ENCODE data around the gene CELSR1.

The CELSR1 gene

DNA sequence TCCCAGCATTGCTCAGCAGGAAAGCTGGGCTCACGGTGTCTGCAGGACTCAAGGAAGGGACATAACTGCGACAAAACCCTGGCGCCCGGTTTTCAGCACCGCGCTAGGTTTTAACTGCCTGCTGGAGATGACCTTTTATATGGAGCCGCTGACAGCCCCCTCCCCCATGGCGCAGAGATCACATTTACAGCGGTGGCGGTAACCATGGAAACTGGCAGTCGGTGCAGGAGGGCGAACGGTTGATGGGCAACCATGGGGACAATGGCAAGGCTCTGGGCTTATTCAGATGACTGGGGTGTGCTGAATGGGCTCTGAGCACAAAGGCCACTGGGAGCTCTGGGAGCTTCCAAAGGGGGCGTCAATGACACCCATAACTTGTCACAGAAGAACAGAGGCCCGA, 37.2 kb downstream of the CELSR1 start:
- no peaks in the 10 kb centered on the region for H3K36me3 ChIP-seq (ENCODE audit: control insufficient read depth, insufficient read depth, low read length)
- no peak overlapping the region for H3K4me3 ChIP-seq (ENCODE audit: insufficient read depth, low read depth, low read length)
- H3K9me3 ChIP-seq (ENCODE audit: control insufficient read depth, low read length): no peaks in the 10 kb centered on the region
- H3K27me3 ChIP-seq (ENCODE audit: control insufficient read depth, insufficient read depth, low read length, poor library complexity, severe bottlenecking): no peaks in the 10 kb centered on the region
- WGBS, 2 experiments: 0 to 1% methylated on average over 15 of the region's 15 CpGs
- peaks cover 28% of the 10 kb centered on the region for H3K4me1 ChIP-seq (ENCODE audit: control insufficient read depth, insufficient read depth, low read length)
- H3K27ac ChIP-seq (ENCODE audit: insufficient read depth, low read depth, low read length, poor library complexity, severe bottlenecking): peak overlapping the region; percentile 78

DNA sequence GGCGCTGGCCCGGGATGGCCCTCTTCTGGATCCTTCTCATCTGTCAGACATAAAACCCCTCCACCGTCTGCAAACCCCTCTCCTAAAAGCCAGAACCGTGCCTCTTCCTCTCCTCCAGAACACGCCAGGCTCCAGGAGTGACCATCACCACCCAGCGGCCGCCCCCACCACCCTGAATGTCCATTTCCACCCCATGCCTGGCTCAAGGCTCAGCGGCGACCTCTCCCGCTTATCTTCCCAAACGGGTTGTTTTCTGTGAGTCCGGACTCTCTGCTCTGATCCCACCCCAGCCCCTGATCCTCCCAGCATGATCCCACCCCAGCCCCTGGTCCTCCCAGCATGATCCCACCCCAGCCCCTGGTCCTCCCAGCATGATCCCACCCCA, 37.6 kb downstream of the CELSR1 start:
- Histone ChIP-seq H3K4me3 (ENCODE audit: insufficient read depth, low read depth, low read length) (no peak overlapping the region), H3K36me3 (ENCODE audit: control insufficient read depth, insufficient read depth, low read length) (no peaks in the 10 kb centered on the region), H3K27ac (ENCODE audit: insufficient read depth, low read depth, low read length, poor library complexity, severe bottlenecking) (peak overlapping the region; percentile 78), H3K27me3 (ENCODE audit: control insufficient read depth, insufficient read depth, low read length, poor library complexity, severe bottlenecking) (no peaks in the 10 kb centered on the region), H3K4me1 (ENCODE audit: control insufficient read depth, insufficient read depth, low read length) (peaks cover 28% of the 10 kb centered on the region), H3K9me3 (ENCODE audit: control insufficient read depth, low read length) (no peaks in the 10 kb centered on the region)
- 30 to 39% methylated on average over 12 of the region's 12 CpGs for WGBS, 2 experiments

DNA sequence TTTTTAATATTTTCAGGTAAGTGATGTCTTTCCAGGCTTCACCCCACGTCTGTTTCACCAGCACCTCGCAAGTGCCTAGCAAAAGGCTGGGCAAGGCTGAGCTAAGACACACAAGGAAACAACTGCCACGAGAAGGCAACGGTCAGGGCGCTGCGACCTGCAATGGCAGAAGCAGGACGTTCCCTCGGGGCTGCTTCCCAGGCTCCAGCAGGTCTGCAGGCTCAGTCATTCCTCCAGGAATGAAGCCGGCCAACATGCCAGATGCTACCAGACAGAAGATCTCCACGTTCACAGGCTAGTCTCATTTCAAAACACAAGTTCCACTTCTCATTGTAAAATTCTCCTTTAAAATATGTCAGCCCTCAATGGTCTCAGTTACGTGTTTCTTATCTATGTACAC, 45.5 kb downstream of the CELSR1 start:
- H3K9me3 ChIP-seq (ENCODE audit: control insufficient read depth, low read length): no peaks in the 10 kb centered on the region
- H3K36me3 ChIP-seq (ENCODE audit: control insufficient read depth, insufficient read depth, low read length): no peaks in the 10 kb centered on the region
- H3K4me3 ChIP-seq (ENCODE audit: insufficient read depth, low read depth, low read length): no peak overlapping the region
- H3K27ac ChIP-seq (ENCODE audit: insufficient read depth, low read depth, low read length, poor library complexity, severe bottlenecking): no peak overlapping the region
- 93 to 94% methylated on average over 11 of the region's 11 CpGs for WGBS, 2 experiments
- H3K27me3 ChIP-seq (ENCODE audit: control insufficient read depth, insufficient read depth, low read length, poor library complexity, severe bottlenecking): no peaks in the 10 kb centered on the region
- peaks cover 12% of the 10 kb centered on the region for H3K4me1 ChIP-seq (ENCODE audit: control insufficient read depth, insufficient read depth, low read length)

DNA sequence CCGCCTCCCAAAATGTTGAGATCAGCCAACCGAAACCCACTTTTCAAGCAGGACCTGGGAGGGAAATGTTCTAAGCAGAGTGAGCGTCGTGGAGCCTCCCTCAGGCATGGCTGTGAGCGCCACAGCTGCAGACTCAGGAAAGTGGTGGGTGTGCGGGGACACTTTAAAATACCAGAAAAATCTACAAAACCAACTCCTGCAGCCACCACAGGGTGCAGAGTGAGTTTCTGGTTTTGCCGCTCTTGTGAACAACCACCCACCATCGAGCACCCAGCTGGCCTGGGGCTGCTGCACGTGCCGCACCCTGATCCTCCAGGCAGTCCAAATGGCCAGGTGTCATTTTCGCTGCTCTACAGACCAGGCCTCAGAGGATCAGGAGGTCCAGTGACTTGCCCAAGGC, 46.9 kb downstream of the CELSR1 start:
- Histone ChIP-seq H3K4me1 (ENCODE audit: control insufficient read depth, insufficient read depth, low read length) (peaks cover 13% of the 10 kb centered on the region), H3K9me3 (ENCODE audit: control insufficient read depth, low read length) (no peaks in the 10 kb centered on the region), H3K27ac (ENCODE audit: insufficient read depth, low read depth, low read length, poor library complexity, severe bottlenecking) (no peak overlapping the region), H3K36me3 (ENCODE audit: control insufficient read depth, insufficient read depth, low read length) (no peaks in the 10 kb centered on the region), H3K4me3 (ENCODE audit: insufficient read depth, low read depth, low read length) (no peak overlapping the region), H3K27me3 (ENCODE audit: control insufficient read depth, insufficient read depth, low read length, poor library complexity, severe bottlenecking) (no peaks in the 10 kb centered on the region)
- 89 to 92% methylated on average over 11 of the region's 11 CpGs for WGBS, 2 experiments

DNA sequence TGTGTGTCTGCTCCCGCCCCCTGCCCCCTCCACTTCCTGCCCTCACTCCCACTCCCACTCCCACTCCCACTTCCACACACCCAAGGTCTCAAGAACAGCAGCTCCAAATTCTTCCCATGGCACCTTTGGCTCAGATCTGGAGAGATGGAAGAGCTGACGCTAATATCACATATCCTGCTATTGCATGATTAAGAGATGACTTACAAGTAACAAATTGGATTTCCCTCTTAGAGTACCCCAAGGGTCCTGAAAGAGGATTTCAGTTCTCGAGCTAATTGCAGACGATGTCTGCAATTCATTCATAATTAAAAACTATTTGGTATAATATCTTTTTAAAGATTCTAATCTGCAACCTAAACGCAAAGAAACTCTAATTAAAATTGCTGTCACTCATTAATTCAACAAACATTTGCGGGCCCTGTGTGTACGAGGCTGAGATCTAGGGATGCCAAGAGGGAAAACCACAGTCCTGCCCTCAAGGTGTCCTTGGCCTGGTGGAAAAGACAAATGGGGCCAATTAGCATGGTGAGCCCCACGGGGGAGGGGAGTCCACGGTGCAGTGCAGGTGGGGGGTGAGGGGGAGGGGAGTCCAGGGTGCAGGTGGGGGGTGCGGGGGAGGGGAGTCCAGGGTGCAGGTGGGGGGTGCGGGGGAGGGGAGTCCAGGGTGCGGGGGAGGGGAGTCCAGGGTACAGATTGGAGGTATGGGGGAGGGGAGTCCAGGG, 50.3 kb downstream of the CELSR1 start:
- Histone ChIP-seq H3K4me1 (ENCODE audit: control insufficient read depth, insufficient read depth, low read length) (peaks cover 22% of the 10 kb centered on the region), H3K36me3 (ENCODE audit: control insufficient read depth, insufficient read depth, low read length) (no peaks in the 10 kb centered on the region), H3K27ac (ENCODE audit: insufficient read depth, low read depth, low read length, poor library complexity, severe bottlenecking) (no peak overlapping the region), H3K9me3 (ENCODE audit: control insufficient read depth, low read length) (no peaks in the 10 kb centered on the region), H3K4me3 (ENCODE audit: insufficient read depth, low read depth, low read length) (no peak overlapping the region), H3K27me3 (ENCODE audit: control insufficient read depth, insufficient read depth, low read length, poor library complexity, severe bottlenecking) (no peaks in the 10 kb centered on the region)
- 89 to 97% methylated on average over 5 to 7 of the region's 12 CpGs for WGBS, 2 experiments

DNA sequence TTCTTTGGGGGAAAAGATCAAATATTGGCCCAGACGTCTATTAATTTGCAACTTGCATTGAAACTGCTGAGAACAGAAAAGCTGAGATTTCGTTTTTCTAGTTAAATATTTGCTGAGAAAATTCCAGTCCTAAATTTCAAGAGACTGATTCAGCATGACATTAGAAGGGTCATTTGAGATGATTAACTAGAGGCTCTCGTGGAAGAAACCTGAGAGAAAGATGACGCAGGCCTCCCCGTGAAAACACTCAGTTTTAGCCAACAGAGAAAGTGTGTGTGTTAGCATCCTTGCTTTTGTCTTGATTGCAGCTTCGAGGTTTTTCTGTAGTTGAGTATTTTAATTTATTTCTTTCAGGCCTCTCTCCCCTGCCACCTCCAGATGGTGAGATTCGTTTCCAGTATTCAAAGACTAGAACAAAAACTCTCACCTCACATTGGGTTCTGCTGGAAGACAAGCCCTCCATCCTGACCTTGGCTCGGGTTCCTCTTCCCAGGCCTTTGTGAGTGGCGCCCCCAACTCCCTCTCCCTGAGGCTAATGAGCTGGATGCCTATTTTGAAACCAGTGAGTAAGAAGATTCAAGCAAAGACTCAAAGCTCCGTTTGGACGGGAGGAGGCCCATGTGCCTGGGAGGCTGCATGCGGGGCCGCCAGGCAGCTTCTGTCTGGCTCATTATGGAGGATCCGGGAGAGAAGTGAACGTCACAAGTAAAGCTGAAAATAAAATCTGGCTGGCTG, 52.4 kb downstream of the CELSR1 start:
- H3K9me3 ChIP-seq (ENCODE audit: control insufficient read depth, low read length): no peaks in the 10 kb centered on the region
- no peaks in the 10 kb centered on the region for H3K36me3 ChIP-seq (ENCODE audit: control insufficient read depth, insufficient read depth, low read length)
- peaks cover 22% of the 10 kb centered on the region for H3K4me1 ChIP-seq (ENCODE audit: control insufficient read depth, insufficient read depth, low read length)
- H3K27ac ChIP-seq (ENCODE audit: insufficient read depth, low read depth, low read length, poor library complexity, severe bottlenecking): peak overlapping the region; percentile 23
- WGBS, 2 experiments: 73% methylated on average over 14 to 15 of the region's 15 CpGs
- H3K27me3 ChIP-seq (ENCODE audit: control insufficient read depth, insufficient read depth, low read length, poor library complexity, severe bottlenecking): no peaks in the 10 kb centered on the region
- no peak overlapping the region for H3K4me3 ChIP-seq (ENCODE audit: insufficient read depth, low read depth, low read length)

DNA sequence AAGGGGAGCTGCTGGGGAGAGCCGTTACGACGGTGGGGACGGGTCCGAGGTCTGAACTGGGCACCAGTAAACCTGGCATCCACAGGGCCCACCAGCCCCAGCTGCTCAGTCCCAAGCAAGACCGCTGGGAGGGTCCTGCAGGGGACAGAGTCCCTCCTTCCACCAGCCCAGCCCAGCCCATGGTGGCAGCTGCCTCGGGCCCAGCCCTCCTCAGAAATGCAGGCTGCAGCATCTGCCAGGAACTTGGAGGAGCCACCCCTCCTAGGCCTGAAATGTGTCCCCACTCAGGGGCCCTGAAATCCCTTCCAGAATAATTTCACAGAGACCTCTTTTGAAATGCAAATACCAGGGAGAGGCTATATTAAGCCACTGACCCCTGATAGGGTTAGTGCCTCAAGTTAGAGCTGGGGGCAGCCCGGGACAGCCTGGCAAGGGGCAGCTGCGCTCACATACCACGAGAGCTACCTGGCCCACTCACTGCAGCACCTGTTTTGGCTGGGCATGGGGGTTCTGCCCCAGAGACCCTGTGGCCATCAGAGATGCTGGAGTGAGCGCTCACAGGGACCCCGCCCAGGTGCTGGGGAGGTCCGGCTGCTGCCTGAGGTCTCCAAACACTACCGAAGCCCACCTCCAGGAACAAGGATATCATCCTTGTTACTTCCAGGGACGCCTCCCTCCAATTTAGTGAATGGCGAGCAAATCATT, 53.1 kb downstream of the CELSR1 start:
- H3K27me3 ChIP-seq (ENCODE audit: control insufficient read depth, insufficient read depth, low read length, poor library complexity, severe bottlenecking): no peaks in the 10 kb centered on the region
- H3K36me3 ChIP-seq (ENCODE audit: control insufficient read depth, insufficient read depth, low read length): no peaks in the 10 kb centered on the region
- H3K9me3 ChIP-seq (ENCODE audit: control insufficient read depth, low read length): no peaks in the 10 kb centered on the region
- H3K4me1 ChIP-seq (ENCODE audit: control insufficient read depth, insufficient read depth, low read length): peaks cover 28% of the 10 kb centered on the region
- H3K4me3 ChIP-seq (ENCODE audit: insufficient read depth, low read depth, low read length): no peak overlapping the region
- 86 to 88% methylated on average over 16 of the region's 16 CpGs for WGBS, 2 experiments
- no peak overlapping the region for H3K27ac ChIP-seq (ENCODE audit: insufficient read depth, low read depth, low read length, poor library complexity, severe bottlenecking)

DNA sequence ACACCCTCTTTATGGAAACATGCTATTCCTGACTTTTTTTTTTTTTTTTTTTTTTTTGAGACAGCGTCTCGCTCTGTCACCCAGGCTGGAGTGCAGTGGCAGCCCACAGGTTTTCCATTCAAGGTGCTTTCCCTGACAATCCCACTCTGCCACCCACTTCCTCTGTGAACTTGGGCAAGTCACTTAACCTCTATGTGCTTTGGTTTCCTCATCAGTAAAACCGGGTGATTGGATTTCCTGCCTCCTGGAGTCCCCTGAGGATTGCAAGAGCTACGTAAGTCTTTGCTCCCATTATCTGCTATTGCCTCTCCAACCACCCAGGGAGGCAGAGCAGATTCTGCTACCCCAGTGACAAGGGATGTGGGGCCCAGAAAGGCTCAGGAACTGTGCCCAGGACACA, 54.1 kb downstream of the CELSR1 start:
- Histone ChIP-seq H3K4me3 (ENCODE audit: insufficient read depth, low read depth, low read length) (no peak overlapping the region), H3K4me1 (ENCODE audit: control insufficient read depth, insufficient read depth, low read length) (peaks cover 25% of the 10 kb centered on the region), H3K9me3 (ENCODE audit: control insufficient read depth, low read length) (no peaks in the 10 kb centered on the region), H3K27ac (ENCODE audit: insufficient read depth, low read depth, low read length, poor library complexity, severe bottlenecking) (no peak overlapping the region), H3K27me3 (ENCODE audit: control insufficient read depth, insufficient read depth, low read length, poor library complexity, severe bottlenecking) (no peaks in the 10 kb centered on the region), H3K36me3 (ENCODE audit: control insufficient read depth, insufficient read depth, low read length) (no peaks in the 10 kb centered on the region)
- 77 to 82% methylated on average over 4 of the region's 4 CpGs for WGBS, 2 experiments

DNA sequence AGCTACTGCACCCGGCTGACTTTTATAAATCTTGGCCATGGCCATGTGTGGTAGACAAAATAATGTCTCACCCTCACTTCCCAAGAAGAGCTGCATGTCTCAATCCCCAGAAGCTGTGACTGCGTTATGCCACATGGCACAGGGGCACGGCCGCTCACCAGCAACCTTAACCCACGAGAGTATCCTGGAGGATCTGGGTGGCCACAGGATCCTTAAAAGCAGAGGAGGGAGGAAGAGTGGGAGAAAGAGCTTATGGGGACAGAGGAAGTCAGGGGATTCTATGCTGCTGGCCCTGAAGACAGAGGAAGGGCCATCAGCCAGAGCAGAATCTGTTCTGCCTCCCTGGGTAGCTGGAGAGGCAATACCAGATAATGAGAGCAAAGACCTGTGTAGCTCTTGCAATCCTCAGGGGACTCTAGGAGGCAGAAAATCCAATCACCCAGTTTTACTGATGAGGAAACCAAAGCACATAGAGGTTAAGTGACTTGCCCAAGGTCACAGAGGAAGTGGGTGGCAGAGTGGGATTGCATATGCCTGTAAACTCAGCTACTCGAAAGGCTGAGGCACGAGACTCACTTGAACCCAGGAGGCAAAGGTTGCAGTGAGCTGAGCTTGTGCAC, 55.3 kb downstream of the CELSR1 start:
- Histone ChIP-seq H3K36me3 (ENCODE audit: control insufficient read depth, insufficient read depth, low read length) (no peaks in the 10 kb centered on the region), H3K4me1 (ENCODE audit: control insufficient read depth, insufficient read depth, low read length) (peaks cover 17% of the 10 kb centered on the region), H3K9me3 (ENCODE audit: control insufficient read depth, low read length) (no peaks in the 10 kb centered on the region), H3K27ac (ENCODE audit: insufficient read depth, low read depth, low read length, poor library complexity, severe bottlenecking) (no peak overlapping the region), H3K27me3 (ENCODE audit: control insufficient read depth, insufficient read depth, low read length, poor library complexity, severe bottlenecking) (no peaks in the 10 kb centered on the region), H3K4me3 (ENCODE audit: insufficient read depth, low read depth, low read length) (no peak overlapping the region)
- WGBS, 2 experiments: 96% methylated on average over 7 of the region's 7 CpGs

DNA sequence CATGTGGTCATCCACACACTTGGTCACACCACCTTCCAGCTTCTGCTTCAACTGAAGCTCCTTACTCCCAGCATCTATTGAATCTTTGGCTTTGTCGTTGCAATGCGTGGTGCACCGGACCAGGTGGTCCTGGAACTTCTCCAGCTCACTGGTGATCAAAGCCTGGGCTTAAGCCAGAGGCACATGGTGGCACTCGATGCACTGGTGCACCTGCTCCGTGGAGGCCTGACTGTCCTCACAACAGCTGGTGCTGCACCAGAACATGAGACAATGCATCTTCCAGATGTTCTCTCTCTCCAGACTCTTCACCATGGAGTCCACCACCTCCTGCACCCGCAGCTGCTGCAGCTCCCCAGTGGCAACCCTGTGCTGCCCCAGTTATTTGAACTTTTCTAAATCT, 56.0 kb downstream of the CELSR1 start:
- Histone ChIP-seq H3K4me3 (ENCODE audit: insufficient read depth, low read depth, low read length) (no peak overlapping the region), H3K4me1 (ENCODE audit: control insufficient read depth, insufficient read depth, low read length) (peaks cover 17% of the 10 kb centered on the region), H3K9me3 (ENCODE audit: control insufficient read depth, low read length) (no peaks in the 10 kb centered on the region), H3K27ac (ENCODE audit: insufficient read depth, low read depth, low read length, poor library complexity, severe bottlenecking) (no peak overlapping the region), H3K27me3 (ENCODE audit: control insufficient read depth, insufficient read depth, low read length, poor library complexity, severe bottlenecking) (no peaks in the 10 kb centered on the region), H3K36me3 (ENCODE audit: control insufficient read depth, insufficient read depth, low read length) (no peaks in the 10 kb centered on the region)
- 84 to 85% methylated on average over 6 of the region's 6 CpGs for WGBS, 2 experiments
